HG03571 (cell line): ENCODE data around the gene GYG2.
"Not testable (repeated sequence)": the region's sequence is repeated elsewhere in the genome, so short reads cannot be mapped to it uniquely, and the experiment has no call there.

ENCODE experiments used
- ATAC-seq: cut with Tn5 transposase; IDR thresholded peaks from one replicate; pipeline ENCODE4 v1.9.1; 2021; ENCODE audit not compliant: unreplicated experiment

GYG2 gene

DNA sequence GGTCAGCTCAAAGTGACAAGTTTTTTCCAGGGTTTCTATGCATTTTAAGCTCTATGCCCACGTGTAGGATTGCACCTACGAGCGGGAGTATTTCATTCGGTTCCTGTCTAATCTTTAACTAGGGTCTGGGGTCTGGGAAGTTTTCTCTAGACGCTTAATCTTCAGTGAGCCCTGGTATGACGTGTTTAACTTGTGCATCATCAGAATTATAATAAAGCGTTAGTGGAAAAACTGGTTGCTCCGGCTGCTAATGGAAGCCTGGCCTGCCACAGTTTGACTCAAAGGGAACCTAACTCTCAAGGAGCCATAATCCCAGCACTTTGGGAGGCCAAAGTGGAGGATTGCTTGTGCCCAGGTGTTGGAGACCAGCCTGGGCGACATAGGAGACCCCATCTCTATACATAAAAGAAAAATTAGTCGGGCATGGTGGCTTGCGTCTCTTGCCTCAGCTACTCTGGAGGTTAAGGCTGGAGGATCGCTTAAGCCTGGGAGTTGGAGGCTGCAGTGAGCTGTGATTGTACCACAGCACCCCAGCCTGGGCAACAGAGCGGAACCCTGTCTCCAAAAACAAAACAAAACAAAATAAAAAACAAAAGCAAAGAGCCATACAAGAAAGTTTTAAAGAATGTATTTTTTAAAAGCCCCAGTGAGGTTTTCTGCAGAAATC is 70.2 kb downstream of the GYG2 start:
- no peak for ATAC-seq

DNA sequence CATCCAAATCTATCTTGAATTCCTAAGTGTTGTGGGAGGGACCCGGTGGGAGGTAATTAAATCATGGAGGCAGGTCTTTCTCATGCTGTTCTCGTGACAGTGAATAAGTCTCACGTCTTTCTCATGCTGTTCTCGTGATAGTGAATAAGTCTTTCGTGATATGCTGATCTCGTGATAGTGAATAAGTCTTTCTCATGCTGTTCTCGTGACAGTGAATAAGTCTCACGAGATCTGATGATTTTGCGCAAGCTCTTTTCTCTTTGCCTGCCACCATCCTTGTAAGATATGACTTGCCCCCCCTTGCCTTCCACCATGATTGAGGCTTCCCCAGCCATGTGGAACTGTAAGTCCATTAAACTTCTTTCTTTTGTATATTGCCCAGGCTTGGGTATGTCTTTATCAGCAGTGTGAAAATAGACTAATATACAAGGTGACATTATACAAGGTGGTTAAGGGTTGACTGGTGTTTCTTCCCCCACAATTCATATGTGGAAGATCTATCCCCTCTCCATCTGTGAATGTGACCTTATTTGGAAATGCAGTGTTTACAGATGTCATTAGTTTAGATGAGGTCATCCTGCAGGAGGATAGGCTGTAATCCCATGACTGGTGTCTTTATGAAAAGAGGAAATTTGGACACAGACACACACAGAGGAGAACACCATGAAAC is 72.8 kb downstream of the GYG2 start:
- ATAC-seq: no peak

DNA sequence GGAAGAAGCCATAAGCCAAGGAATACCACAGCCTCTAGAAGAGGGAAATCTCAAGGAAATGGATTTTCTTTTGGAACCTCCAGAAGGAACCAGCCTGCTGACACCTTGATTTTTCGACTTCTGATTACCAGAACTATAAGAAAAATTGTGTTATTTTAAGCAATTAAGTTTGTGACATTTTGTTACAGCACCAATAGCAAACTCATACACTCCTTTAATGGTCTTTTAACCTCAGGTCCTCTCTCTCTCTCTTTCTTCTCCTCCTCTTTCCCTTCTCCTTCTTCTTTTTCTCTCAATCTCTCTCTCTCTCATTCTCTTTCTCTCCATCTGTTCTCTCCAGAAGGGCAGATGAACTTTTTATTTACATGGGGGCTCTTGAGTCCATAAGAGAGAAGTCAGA is 74.1 kb downstream of the GYG2 start:
- ATAC-seq: no peak

DNA sequence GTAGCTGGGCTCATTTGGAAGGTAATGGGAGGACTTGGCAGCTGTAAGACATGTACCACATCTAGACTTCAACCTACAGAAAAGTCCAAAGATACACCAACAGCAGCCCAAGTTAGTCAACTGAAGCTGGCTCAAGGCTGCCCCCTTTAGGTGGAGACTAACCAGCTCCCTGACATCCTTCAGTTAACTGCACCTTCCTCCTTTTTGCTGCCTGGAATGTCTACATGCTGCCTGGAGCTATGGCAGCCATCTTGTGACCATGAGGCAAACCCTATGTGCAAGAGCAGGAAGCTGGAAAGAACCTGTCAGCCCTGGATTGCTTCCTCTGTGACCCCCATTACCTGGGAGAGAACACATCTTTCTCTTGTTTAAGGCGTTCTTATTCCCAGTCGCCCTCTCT is 74.6 kb downstream of the GYG2 start:
- no peak for ATAC-seq

DNA sequence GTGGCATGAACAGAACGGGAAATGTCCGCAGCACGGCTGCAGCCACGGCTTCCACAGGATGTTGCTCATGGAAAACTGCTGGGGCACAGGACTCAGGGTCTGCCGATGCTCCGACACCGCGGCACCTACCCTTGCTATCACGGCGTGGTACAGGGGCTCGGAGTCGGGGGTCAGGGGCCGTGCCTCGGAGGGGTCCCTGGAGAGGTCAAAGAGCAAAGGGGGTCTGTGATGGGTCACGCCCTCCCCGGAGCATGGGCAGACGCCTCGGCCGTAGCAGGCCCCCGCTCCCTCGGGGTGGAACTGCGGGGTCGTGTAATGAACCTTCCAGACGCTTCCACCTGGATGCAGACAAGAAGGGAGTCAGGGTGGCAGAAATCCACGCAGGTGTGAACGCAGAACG is 78.6 kb downstream of the GYG2 start:
- ATAC-seq: no peak

DNA sequence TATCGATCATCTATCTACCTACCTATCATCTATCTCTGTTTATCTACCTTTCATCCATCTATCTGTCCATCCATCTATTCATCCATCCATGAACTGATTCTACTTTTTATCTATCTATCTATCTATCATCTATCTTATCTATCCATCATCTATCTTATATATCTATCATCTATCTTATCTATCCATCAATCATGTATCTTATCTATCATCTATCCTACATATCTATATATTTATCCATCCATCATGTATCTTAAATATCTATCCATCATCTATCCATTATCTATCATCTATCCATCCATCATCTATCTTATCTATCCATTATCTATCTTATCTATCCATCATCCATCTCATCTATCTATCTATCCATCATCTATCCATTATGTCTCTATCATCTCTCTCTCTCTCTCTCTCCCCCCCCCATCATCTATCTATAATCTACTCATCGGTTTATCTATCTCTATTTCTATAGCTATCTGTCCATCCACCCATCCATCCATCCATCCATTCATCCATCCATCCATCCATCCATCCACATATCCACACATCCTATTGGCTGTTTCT is 79.5 kb downstream of the GYG2 start:
- no peak for ATAC-seq

DNA sequence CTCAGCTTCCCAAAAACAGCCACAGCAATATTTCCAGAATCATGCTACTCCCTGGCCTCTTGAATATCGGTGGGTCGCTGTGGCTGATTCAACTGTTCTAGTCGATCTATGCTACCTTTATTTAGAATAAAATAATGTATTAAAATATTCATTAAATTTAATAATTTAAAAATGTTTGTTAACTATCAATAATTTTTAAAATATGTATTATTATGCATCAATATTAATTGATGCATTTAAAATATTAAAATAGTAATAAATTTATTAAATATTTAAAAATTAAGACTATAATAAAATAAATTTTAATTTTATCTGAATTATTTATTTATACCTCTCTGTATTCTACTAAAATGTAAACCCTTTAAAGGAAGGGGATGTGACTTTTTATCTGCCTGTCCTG is 81.4 kb downstream of the GYG2 start:
- ATAC-seq: no peak

DNA sequence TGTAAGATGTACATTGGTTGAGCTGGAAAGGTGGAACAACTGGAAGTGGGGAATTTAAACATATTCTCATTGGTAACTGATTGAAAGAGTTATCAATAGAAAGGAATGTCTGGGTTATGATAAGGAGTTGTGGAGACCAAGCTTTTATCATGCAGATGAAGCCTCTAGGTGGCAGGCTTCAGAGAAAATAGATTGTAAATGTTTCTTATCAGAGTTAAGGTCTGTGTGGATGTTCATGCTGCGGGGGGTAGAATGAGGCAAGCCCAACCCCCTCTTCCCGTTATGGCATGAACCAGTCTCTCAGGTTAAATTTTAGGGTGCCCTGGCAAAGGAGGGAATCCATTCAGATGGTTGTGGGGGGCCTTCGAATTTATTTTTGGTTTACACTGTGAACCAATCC is 84.4 kb downstream of the GYG2 start:
- ATAC-seq: no peak

DNA sequence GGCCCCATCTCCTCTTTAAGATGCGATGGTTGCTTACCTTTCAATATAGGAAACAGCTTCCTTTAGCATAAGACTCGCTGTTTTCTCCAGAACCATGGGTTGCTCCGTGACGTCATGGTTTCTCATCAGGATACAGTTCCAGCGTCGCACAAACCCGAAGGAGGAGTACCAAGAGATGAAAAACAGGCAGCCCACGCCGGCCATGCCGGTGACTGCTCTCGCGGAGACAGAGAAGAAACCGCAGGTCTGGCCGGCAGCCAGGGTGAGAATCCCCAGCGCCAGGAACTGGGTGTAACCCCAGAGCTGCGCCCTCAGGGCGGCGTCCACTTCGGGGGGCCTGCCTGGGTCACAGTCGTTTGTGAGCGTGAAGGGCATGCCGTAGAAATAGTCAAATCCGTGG is 89.0 kb downstream of the GYG2 start:
- ATAC-seq: no peak

DNA sequence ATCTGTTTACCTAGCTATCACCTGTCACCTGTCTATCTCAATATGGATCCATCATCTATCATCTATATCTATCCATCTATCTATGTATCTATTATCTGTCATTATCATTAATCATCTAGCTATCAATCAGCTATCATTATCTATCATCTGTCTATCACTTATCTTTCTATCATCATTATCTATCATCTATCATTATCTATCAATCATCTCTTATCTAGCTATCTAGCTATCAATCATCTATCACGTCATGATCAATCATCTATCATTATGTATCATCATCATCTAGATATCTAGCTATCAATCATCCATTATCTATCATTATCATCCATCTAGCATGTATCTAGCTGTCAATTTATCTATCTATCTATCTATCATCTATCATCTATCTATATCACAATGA is 92.5 kb downstream of the GYG2 start:
- no peak for ATAC-seq

DNA sequence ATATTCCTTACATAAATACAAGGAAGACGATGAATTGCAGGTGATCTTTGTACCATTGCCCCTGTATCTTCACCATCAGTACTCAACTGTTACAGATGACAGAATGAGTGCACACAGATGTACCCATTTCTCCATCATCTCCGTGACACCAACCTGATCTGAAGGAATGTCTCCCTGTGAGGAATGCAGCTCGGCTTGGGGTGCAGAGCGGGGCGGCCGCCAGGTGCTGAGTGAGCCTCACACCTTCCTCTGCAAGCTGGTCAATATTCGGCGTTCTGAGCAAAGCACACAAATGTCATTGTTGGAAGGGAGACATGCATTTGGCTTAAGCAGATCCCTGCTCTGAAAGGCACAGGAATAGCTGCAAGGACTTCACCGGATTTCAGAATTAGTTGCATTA is 93.0 kb downstream of the GYG2 start:
- no peak for ATAC-seq

DNA sequence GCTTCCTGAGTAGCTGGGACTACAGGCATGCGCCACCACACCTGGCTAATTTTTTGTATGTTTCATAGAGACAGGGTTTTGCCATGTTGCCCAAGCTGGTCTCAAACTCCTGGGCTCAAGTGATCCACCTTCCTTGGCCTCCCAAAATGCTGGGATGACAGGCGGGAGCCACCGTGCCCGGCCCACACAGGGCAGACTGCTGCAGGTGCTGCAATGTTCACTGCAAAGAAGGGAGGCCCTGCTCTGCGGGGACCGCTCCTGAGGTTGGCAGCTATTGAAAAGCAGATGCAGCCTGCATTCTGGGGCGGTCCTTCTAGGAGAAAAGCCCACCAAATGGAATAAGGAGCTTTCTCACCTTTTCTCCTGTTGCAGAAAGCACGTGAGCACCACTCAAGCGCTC is 95.4 kb downstream of the GYG2 start:
- no peak for ATAC-seq

DNA sequence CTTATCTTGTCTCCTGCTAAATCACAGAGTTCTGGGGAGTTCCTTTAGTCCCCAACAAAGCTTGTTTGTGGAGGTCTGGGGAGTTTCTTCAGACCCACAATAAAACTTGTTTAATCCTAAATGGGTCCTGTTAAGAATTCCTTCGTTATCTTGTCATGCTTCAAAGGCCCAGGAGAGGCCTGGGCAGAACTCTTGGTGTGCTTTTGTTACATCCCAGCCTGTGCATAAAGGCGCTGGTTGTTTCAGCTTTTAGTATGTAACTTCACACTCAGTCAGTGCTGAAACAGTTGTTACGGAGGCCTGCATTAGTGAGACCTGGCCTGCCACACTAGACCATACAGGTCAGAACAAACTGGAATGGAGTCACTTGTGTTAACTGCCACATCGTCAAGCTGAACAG is 97.5 kb downstream of the GYG2 start:
- not testable (repeated sequence) for ATAC-seq

DNA sequence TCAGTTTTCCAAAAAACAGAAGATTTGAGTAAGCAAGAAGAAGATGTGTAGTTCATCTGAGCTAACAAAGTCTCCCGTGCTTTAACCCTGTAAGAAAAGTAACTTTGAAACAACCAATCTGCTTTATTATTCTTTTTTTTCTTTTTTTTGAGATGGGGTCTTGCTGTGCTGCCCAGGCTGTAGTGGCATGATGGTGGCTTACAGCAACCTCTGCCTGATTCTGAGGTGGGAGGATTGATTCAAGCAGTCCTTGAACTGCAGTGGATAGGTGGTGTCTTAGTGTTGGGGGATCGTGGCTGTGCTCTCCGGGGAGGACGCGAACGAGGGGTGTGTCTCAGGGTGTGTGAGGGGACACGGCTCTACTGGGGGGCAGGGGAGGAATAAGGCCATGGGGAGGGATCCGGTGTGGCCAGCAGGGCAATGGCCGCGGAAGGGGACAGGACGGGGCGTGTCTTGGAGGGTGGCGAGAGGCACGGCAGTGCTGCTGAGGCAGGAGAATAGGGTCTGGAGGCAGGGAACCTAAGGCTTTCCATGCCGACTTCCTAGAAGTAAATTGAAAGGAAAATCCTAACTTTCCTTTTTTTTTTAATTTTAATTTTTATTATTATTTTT is 98.0 kb downstream of the GYG2 start:
- ATAC-seq: no peak

DNA sequence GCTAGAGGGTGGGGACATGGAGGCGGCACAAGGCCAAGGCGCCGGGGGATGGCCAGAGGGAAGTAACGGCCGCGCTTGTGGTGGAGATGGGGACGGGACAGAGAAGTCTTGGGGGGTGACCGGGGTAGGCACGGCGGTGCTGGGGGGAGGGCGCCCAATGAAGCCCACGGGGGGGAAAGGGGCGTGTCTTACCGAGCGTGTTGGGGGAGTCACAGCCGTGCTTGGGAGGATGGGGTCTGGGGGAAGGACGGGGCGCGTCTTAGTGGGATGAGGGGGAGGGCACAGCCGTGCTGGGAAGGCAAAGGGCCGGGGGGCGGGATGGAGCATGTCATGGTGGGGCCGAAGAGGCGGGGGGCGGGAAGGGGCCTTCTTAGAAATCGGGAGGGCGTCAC is 99.5 kb downstream of the GYG2 start:
- ATAC-seq: no peak

DNA sequence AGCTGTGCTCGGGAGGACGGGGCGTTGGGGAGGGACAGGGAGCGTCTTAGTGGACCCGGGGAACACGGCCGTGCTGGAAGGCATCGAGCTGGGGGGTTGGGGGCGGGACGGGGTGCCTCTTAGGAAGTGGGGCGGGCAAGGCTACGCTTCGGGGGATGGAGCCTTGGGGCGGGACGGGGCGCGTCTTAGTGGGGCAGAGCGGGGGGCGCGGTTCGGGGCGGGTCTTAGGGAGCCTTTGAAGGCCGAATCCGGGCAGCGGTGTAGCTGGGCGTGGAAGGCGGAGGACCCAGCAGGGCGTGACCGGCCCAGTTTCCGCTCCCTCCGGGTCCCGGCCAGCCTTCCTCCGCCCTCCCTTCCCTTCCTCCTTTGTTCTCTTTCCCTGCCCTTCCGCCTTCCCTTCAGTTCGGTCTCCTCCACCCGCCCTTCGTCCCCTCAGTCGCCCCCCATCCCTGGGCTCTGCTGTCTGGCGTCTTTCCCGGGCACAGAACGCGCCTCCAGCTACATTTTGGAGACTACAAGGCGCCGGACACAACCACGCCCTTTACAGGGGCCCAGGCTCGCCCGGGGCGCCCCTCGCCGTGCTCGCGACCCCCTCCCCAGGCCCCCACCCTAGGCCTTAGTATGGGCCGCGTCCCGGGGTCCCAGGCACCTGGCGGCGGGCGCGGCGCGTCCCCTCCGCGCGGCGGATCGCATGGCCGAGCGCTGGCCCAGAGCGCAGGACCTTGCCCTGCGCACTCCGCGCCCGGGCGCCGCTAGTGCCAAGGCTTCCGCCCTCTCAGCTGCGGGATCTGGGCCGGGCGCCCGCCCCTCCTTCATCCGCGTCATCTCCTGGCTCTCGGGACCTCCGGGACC is 100.1 kb downstream of the GYG2 start, which contains the start of gene ARSD:
TSS of gene ARSD (minus strand) at position 757 of the 852 bp plus-strand sequence. CDS start at position 693, 64 bp downstream.
- ATAC-seq: peak; percentile 92

DNA sequence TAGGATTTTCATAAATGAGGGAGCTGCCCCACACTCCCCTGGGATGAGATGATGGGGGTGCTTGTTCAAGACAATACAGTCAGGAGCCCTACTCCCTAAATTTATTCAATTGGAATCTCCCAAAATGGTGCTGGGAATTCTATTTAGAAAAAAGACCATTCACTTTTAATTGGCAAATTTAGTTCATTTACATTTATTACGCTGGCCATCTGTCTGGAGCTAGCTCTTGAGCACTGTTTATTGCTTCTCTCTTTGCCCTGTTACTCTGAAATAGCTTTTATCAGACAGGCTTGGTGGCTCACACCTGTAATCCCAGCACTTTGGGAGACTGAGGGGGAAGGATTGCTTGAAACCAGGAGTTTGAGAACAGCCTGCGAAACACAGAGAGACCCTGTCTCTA is 102.4 kb downstream of the GYG2 start:
- no peak for ATAC-seq

DNA sequence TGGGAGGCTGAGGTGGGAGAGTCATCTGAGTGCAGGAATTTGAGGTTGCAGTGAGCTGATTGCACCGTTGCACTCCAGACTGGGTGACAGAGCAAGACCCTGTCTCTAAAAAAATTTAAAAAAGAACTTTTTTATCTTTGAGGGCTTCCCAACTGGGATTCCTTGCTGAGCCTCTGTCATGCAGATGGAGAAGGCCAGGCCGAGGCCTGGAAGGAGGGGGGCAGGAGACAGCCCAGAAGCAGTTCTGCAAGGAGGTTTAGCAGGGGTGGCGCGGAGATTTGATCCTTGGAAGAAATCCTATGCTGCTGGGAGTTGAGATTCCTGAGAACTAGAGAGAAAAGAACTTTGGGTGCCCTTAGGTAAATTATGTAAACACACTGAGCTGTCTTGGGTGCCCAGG is 102.9 kb downstream of the GYG2 start:
- no peak for ATAC-seq
